Measurements from ENCODE around the gene TNS1.

DNA sequence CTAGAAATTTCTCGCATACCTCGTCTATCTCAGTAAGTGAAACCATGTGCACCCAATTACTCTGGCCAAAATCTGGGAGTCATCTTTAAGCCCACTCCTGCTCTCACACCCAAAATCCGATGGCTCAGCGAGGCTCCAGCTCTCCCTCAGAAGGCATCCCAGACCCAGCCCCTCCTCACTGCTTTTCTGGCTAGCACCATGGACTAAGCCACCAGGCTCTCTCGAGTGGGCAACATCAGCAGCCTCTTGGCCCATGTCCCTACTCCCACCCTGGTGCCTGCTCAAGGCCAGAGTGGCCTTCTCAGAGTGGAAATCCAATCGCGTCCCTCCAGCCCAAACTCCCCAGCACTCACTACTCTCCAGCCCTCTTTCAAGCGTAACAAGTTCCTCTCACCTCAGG, 27.2 kb downstream of the TNS1 start:
- TF ChIP-seq BHLHE40 (IDR thresholded peaks at IDR 0.05; ENCODE audit: borderline replicate concordance) (no peak), SP1 (IDR thresholded peaks at IDR 0.05) (no peak), FOXK2 (IDR thresholded peaks at IDR 0.05) (no peak), ARNT (IDR thresholded peaks at IDR 0.05) (no peak), FOXA1 (IDR thresholded peaks at IDR 0.05) (no peak), LEF1 (IDR thresholded peaks at IDR 0.05; ENCODE audit: borderline replicate concordance) (no peak), ZNF384 (IDR thresholded peaks at IDR 0.05) (no peak), TARDBP (IDR thresholded peaks at IDR 0.05) (no peak), FOXM1 (IDR thresholded peaks at IDR 0.05; ENCODE audit: borderline replicate concordance) (no peak), HDGF (IDR thresholded peaks at IDR 0.05; ENCODE audit: borderline replicate concordance) (no peak), ELF4 (IDR thresholded peaks at IDR 0.05) (no peak)
- TF ChIP-seq, protein P1, sequence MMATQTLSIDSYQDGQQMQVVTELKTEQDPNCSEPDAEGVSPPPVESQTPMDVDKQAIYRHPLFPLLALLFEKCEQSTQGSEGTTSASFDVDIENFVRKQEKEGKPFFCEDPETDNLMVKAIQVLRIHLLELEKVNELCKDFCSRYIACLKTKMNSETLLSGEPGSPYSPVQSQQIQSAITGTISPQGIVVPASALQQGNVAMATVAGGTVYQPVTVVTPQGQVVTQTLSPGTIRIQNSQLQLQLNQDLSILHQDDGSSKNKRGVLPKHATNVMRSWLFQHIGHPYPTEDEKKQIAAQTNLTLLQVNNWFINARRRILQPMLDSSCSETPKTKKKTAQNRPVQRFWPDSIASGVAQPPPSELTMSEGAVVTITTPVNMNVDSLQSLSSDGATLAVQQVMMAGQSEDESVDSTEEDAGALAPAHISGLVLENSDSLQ (IDR thresholded peaks at IDR 0.05) = no peak

Measured in HEK293T (cell line).